ENCODE data around the gene IFRD2. TPM values are rescaled to one million over a fixed set of nuclear protein-coding genes. Genes with fewer than 3 reads are reported as not detected.

IFRD2 gene
- total RNA-seq, 1 experiment from 2014 or later, result 223 TPM

- TSS peak; percentile 92 for BruUV-seq (replicated peaks)
- CTCF ChIA-PET, result interaction anchor here (0.9 to 1.6 kb wide), 2 partner anchors 24 to 37 kb away, joined by 5 to 7 read pairs; no protein-coding TSS in a partner anchor
These were observed 7.9 kb upstream of the IFRD2 start for GRCh38 chr3:50299929-50300680.

GRCh38 chr3:50299638-50299928 lies 7.4 kb upstream of the IFRD2 start:
- peaks cover 14% of the 10 kb centered on the region for H3K79me2 ChIP-seq (ENCODE audit: low read length)
- peak overlapping the region; percentile 71 for H3K4me2 ChIP-seq (ENCODE audit: low read length)
- no peaks in the 10 kb centered on the region for H4K20me1 ChIP-seq (ENCODE audit: low read length)
- no peaks in the 10 kb centered on the region for H3F3A ChIP-seq (ENCODE audit: low read length, unreplicated experiment)
- DNase-seq (no peak), ATAC-seq (no peak)
- ChIA-PET POLR2A (ENCODE audit: unreplicated experiment) (interaction anchor here (0.6 to 1.8 kb wide), 4 partner anchors 10 to 51 kb away, joined by 3 to 12 read pairs (median 6); partner anchors contain the start of genes CYB561D2 and NPRL2), CTCF (interaction anchor here (0.7 to 1.6 kb wide), 4 partner anchors 22 to 53 kb away, joined by 4 to 7 read pairs (median 6); no protein-coding TSS in a partner anchor)
- peak overlapping the region; percentile 52 for H3K4me3 ChIP-seq (ENCODE audit: low read length)
- no peaks in the 10 kb centered on the region for H3K27me3 ChIP-seq (ENCODE audit: low read length)
- TF ChIP-seq CTCF (conservative IDR thresholded peaks at IDR 0.05; ENCODE audit: low read depth, low read length) (no peak), EZH2phosphoT487 (IDR thresholded peaks at IDR 0.05; ENCODE audit: borderline replicate concordance, low read length) (no peak), EZH2 (IDR thresholded peaks at IDR 0.05; ENCODE audit: low read length, unreplicated experiment) (no peak)
- intact Hi-C loops (cut with micrococcal nuclease), result loop anchor here (1.0 to 2.0 kb wide), 3 partner anchors 18 to 65 kb away; no protein-coding TSS in a partner anchor
- peaks cover 20% of the 10 kb centered on the region for H3K4me1 ChIP-seq (ENCODE audit: insufficient read depth, low read length)
- H3K9me3 ChIP-seq (ENCODE audit: low read length), result no peaks in the 10 kb centered on the region
- H3K9me2 ChIP-seq (replicated peaks; ENCODE audit: low read length), result no peaks in the 10 kb centered on the region
- H2AFZ ChIP-seq (ENCODE audit: low read length), result peak overlapping the region; percentile 57; the same call in 1 of the 2 replicates
- BruUV-seq (replicated peaks), result no TSS peak
- peak overlapping the region; percentile 81 for H3K9ac ChIP-seq (ENCODE audit: low read length)
- H3K36me3 ChIP-seq (ENCODE audit: low read depth, low read length), result no peaks in the 10 kb centered on the region
- peak overlapping the region; percentile 90 for H3K27ac ChIP-seq (ENCODE audit: low read length)

More at GRCh38 chr3:50299929-50300680, 7.9 kb upstream of the IFRD2 start:
- Histone ChIP-seq H3K9me3 (ENCODE audit: low read length) (no peaks in the 10 kb centered on the region), H3K27ac (ENCODE audit: low read length) (peak overlapping the region; percentile 90), H3K79me2 (ENCODE audit: low read length) (peaks cover 14% of the 10 kb centered on the region), H3K4me1 (ENCODE audit: insufficient read depth, low read length) (peaks cover 20% of the 10 kb centered on the region), H4K20me1 (ENCODE audit: low read length) (no peaks in the 10 kb centered on the region), H3K4me3 (ENCODE audit: low read length) (peak overlapping the region; percentile 52), H2AFZ (ENCODE audit: low read length) (peak overlapping the region; percentile 57; the same call in 1 of the 2 replicates), H3K9ac (ENCODE audit: low read length) (peak overlapping the region; percentile 81), H3K4me2 (ENCODE audit: low read length) (peak overlapping the region; percentile 71), H3K27me3 (ENCODE audit: low read length) (no peaks in the 10 kb centered on the region), H3F3A (ENCODE audit: low read length, unreplicated experiment) (no peaks in the 10 kb centered on the region), H3K36me3 (ENCODE audit: low read depth, low read length) (no peaks in the 10 kb centered on the region), H3K9me2 (replicated peaks; ENCODE audit: low read length) (no peaks in the 10 kb centered on the region)
- DNase-seq, result no peak
- POLR2A ChIA-PET (ENCODE audit: unreplicated experiment), result interaction anchor here (0.6 to 1.8 kb wide), 5 partner anchors 11 to 1860 kb away, joined by 3 to 12 read pairs (median 4); partner anchors contain the start of genes CCDC51, CYB561D2, NPRL2 and TMA7
- TF ChIP-seq CTCF (conservative IDR thresholded peaks at IDR 0.05; ENCODE audit: low read depth, low read length) (no peak), EZH2phosphoT487 (IDR thresholded peaks at IDR 0.05; ENCODE audit: borderline replicate concordance, low read length) (no peak), EZH2 (IDR thresholded peaks at IDR 0.05; ENCODE audit: low read length, unreplicated experiment) (no peak)
- no peak for ATAC-seq
- intact Hi-C loops (cut with micrococcal nuclease), result loop anchor here (1.0 to 2.0 kb wide), 3 partner anchors 17 to 65 kb away; no protein-coding TSS in a partner anchor
